Measurements from ENCODE around the gene WWOX. TPM values are rescaled to one million over a fixed set of nuclear protein-coding genes. Genes with fewer than 3 reads are reported as not detected.

WWOX gene
- total RNA-seq, 3 donors from 2014 or later (not counting 1 experiment from before 2014, with no cell fraction given): 21.0 to 29.8 (median 27.0) TPM

- no peaks in the 10 kb centered on the region for H3K4me1 Mint-ChIP-seq
- H3K27ac ChIP-seq (ENCODE audit: low read length): no peak overlapping the region
- H3K4me1 ChIP-seq (ENCODE audit: control insufficient read depth, insufficient read depth, low read length): no peaks in the 10 kb centered on the region
- no peak overlapping the region for H3K4me3 Mint-ChIP-seq
- no peak overlapping the region for H3K27ac Mint-ChIP-seq
- peaks cover 3 to 30% of the 10 kb centered on the region in 2 donors for H3K27me3 Mint-ChIP-seq (ENCODE audit: low read depth in 2 of 2)
- intact Hi-C loops (cut with micrococcal nuclease): no loop called here
- H3K9me3 ChIP-seq (ENCODE audit: control insufficient read depth, insufficient read depth, low read length): peaks cover 11% of the 10 kb centered on the region
- no peak for DNase-seq
- peaks cover 13% of the 10 kb centered on the region for H3K36me3 Mint-ChIP-seq
- no peaks in the 10 kb centered on the region for H3K36me3 ChIP-seq (ENCODE audit: control insufficient read depth, insufficient read depth, low read length)
- no peak overlapping the region for H3K4me3 ChIP-seq (ENCODE audit: low read length)
- TF ChIP-seq CTCF (IDR thresholded peaks at IDR 0.05): no peak
- 56% methylated on average over 8 of the region's 8 CpGs for WGBS (ENCODE audit: insufficient coverage)
- H3K9me3 Mint-ChIP-seq: no peaks in the 10 kb centered on the region
- no peaks in the 10 kb centered on the region for H3K27me3 ChIP-seq (ENCODE audit: control insufficient read depth, insufficient read depth, low read length)
- no peak for ATAC-seq
Measured at GRCh38 chr16:78918805-78919305, 819.4 kb downstream of the WWOX start.

DNA sequence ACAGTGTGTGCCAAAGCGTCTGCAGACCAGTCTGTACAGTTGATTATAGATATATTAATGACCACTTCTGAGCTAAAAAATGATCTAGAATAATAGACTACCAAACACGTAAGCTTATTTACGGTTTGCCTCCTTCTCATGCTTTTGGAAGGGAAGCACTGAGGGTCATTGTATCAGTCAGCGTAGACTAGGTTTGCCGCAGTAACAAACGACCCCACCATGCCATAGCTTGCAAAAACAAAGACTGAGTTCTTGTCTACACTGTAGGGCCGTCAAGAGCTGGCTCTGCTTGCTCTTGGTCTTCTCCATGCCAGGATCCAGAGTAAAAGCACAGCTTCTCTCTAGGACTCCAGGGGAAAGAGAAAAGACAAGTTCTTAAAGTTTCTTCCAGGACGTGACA lies 820.4 kb downstream of the WWOX start:
- H3K27ac Mint-ChIP-seq: no peak overlapping the region
- no peak overlapping the region for H3K27ac ChIP-seq (ENCODE audit: low read length)
- no peaks in the 10 kb centered on the region for H3K9me3 Mint-ChIP-seq
- H3K4me3 ChIP-seq (ENCODE audit: low read length): no peak overlapping the region
- H3K27me3 Mint-ChIP-seq (ENCODE audit: low read depth in 2 of 2): peaks cover 3 to 30% of the 10 kb centered on the region in 2 donors
- H3K27me3 ChIP-seq (ENCODE audit: control insufficient read depth, insufficient read depth, low read length): no peaks in the 10 kb centered on the region
- WGBS (ENCODE audit: insufficient coverage): 78% methylated on average over 7 of the region's 8 CpGs
- TF ChIP-seq CTCF (IDR thresholded peaks at IDR 0.05): no peak
- no peak overlapping the region for H3K4me3 Mint-ChIP-seq
- peaks cover 2 to 3% of the 10 kb centered on the region in 2 donors for H3K4me1 Mint-ChIP-seq
- peaks cover 11% of the 10 kb centered on the region for H3K9me3 ChIP-seq (ENCODE audit: control insufficient read depth, insufficient read depth, low read length)
- H3K4me1 ChIP-seq (ENCODE audit: control insufficient read depth, insufficient read depth, low read length): no peaks in the 10 kb centered on the region
- intact Hi-C loops (cut with micrococcal nuclease): no loop called here
- no peak for DNase-seq
- peaks cover 13% of the 10 kb centered on the region for H3K36me3 Mint-ChIP-seq
- ATAC-seq: no peak
- H3K36me3 ChIP-seq (ENCODE audit: control insufficient read depth, insufficient read depth, low read length): no peaks in the 10 kb centered on the region

DNA sequence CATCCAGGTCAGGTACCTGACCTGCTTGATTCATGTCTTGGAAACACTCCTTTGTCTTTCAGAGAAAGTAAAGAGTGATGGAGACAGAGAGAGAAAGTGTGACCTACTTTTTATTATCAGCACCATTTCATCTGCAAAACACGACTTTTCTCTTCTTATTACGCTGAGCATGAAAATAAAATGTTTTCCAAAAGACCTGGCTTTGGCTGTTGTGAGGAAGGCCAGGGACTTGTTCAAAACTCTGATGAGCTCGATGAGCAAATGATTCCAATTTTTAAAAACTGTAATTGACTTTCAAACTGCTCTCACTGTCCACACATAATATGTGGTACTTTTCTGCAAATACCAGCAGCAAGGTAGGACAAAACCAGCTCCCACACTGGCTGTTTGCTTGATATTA lies 821.2 kb downstream of the WWOX start:
- peaks cover 5 to 10% of the 10 kb centered on the region in 2 donors for H3K4me1 Mint-ChIP-seq
- no peaks in the 10 kb centered on the region for H3K27me3 ChIP-seq (ENCODE audit: control insufficient read depth, insufficient read depth, low read length)
- no peak for ATAC-seq
- H3K4me3 ChIP-seq (ENCODE audit: low read length): no peak overlapping the region
- H3K9me3 Mint-ChIP-seq: no peaks in the 10 kb centered on the region
- peaks cover 3 to 30% of the 10 kb centered on the region in 2 donors for H3K27me3 Mint-ChIP-seq (ENCODE audit: low read depth in 2 of 2)
- no peak overlapping the region for H3K27ac ChIP-seq (ENCODE audit: low read length)
- intact Hi-C loops (cut with micrococcal nuclease): no loop called here
- no peak overlapping the region for H3K27ac Mint-ChIP-seq
- no peak overlapping the region for H3K4me3 Mint-ChIP-seq
- peaks cover 13% of the 10 kb centered on the region for H3K36me3 Mint-ChIP-seq
- H3K36me3 ChIP-seq (ENCODE audit: control insufficient read depth, insufficient read depth, low read length): no peaks in the 10 kb centered on the region
- no peak for TF ChIP-seq CTCF (IDR thresholded peaks at IDR 0.05)
- no peaks in the 10 kb centered on the region for H3K4me1 ChIP-seq (ENCODE audit: control insufficient read depth, insufficient read depth, low read length)
- DNase-seq: no peak
- 30% methylated on average over 3 of the region's 3 CpGs for WGBS (ENCODE audit: insufficient coverage)
- peaks cover 11% of the 10 kb centered on the region for H3K9me3 ChIP-seq (ENCODE audit: control insufficient read depth, insufficient read depth, low read length)

All from natural killer cell (primary cell).